ENCODE data around the gene SWI5.

Gene SWI5

DNA sequence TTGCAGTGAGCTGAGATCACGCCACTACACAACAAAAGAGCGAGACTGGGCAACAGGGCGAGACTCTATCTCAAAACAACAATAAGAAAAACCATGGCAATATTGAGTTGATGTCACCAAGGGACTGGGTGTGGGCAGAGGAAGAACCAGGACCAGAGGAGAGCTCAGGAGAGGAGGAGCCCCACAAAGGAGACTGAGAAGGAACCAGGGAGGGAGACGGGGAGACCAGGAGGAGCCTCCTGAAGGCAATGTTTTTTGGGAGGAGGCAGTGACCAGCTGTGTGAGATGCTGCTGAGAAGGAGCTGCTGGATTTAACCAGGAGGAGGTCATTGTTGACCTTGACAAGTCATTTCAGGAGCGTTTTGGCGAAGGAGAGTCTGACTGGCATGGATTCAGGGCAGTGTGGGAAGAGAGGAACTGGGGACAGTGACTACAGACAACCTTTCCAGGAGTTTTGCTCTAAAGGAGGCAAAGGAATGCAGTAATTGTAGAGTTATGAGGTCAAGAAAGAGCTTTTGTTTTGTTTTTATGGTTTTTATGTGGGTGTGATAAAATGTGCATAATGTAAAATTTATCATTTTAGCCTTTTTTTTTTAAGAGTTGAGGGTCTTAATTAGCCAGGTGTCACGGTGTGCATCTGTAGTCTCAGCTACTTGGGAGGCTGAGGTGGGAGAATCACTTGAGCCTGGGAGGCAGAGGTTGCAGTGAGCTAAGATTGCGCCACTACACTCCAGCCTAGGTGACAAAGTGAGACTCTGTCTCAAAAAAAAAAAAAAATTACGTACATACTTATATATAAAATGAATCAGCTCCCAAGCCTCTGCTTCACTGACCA lies 28.3 kb downstream of the SWI5 start:
- H3K27ac Mint-ChIP-seq: no peak overlapping the region
- no peaks in the 10 kb centered on the region for H3K27me3 Mint-ChIP-seq (ENCODE audit: low read depth)
- DNase-seq (ENCODE audit: low spot score): no peak
- no peaks in the 10 kb centered on the region for H3K9me3 Mint-ChIP-seq
- H3K36me3 Mint-ChIP-seq (ENCODE audit: low read depth): peaks cover 2% of the 10 kb centered on the region
- no peak overlapping the region for H3K4me3 Mint-ChIP-seq
- H3K4me1 Mint-ChIP-seq (ENCODE audit: low read depth): no peaks in the 10 kb centered on the region

DNA sequence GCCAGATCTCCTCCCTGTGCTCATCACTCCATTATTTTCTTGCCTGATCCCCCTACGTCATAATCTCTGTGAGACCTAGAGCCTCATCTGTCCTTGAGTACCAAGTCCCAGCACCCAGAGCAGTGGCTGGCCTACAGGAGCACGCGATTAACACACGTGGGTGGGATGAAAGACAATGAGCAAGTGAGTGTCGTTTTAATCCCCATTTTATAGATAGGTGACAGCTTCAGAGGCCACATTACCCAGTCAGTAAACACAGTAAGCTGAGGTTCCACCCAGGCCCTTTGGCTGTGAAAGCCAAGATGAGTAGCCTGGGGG lies 28.9 kb downstream of the SWI5 start:
- H3K36me3 Mint-ChIP-seq (ENCODE audit: low read depth): peaks cover 3% of the 10 kb centered on the region
- DNase-seq (ENCODE audit: low spot score): no peak
- no peaks in the 10 kb centered on the region for H3K27me3 Mint-ChIP-seq (ENCODE audit: low read depth)
- H3K27ac Mint-ChIP-seq: no peak overlapping the region
- no peaks in the 10 kb centered on the region for H3K4me1 Mint-ChIP-seq (ENCODE audit: low read depth)
- no peaks in the 10 kb centered on the region for H3K9me3 Mint-ChIP-seq
- no peak overlapping the region for H3K4me3 Mint-ChIP-seq

DNA sequence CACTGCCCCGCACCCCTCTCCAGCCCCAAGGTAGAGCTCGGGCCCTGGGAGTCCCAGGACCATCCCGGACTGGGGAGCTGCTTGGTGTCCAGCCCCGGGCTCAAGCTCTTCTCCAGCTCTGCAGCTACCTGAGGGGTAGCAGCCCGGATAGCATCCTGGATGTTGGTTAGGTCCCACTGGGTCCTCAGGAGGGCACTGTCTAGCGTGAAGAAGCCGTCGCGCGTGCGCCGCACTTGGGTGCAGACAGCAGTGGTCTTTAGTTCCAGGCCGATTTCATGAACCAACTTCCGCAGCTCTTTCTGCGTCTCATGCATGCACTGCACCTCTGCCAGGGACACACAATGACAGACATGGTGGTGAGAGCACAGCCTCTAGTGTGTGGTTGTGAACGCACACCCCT lies 33.5 kb downstream of the SWI5 start:
- Mint-ChIP-seq H3K9me3 (no peaks in the 10 kb centered on the region), H3K27ac (no peak overlapping the region), H3K4me1 (ENCODE audit: low read depth) (no peaks in the 10 kb centered on the region), H3K36me3 (ENCODE audit: low read depth) (peaks cover 18% of the 10 kb centered on the region), H3K4me3 (no peak overlapping the region), H3K27me3 (ENCODE audit: low read depth) (no peaks in the 10 kb centered on the region)
- DNase-seq (ENCODE audit: low spot score): no peak

- peaks cover 18% of the 10 kb centered on the region for H3K36me3 Mint-ChIP-seq (ENCODE audit: low read depth)
- no peaks in the 10 kb centered on the region for H3K9me3 Mint-ChIP-seq
- H3K4me3 Mint-ChIP-seq: no peak overlapping the region
- no peaks in the 10 kb centered on the region for H3K4me1 Mint-ChIP-seq (ENCODE audit: low read depth)
- no peaks in the 10 kb centered on the region for H3K27me3 Mint-ChIP-seq (ENCODE audit: low read depth)
- H3K27ac Mint-ChIP-seq: no peak overlapping the region
- no peak for DNase-seq (ENCODE audit: low spot score)
These were observed 34.4 kb downstream of the SWI5 start for GRCh38 chr9:128310461-128310860.

- DNase-seq (ENCODE audit: low spot score): no peak
- Mint-ChIP-seq H3K9me3 (no peaks in the 10 kb centered on the region), H3K27ac (no peak overlapping the region), H3K27me3 (ENCODE audit: low read depth) (no peaks in the 10 kb centered on the region), H3K4me1 (ENCODE audit: low read depth) (no peaks in the 10 kb centered on the region), H3K36me3 (ENCODE audit: low read depth) (peaks cover 18% of the 10 kb centered on the region), H3K4me3 (no peak overlapping the region)
These were observed 38.6 kb downstream of the SWI5 start for GRCh38 chr9:128314697-128315096.

DNA sequence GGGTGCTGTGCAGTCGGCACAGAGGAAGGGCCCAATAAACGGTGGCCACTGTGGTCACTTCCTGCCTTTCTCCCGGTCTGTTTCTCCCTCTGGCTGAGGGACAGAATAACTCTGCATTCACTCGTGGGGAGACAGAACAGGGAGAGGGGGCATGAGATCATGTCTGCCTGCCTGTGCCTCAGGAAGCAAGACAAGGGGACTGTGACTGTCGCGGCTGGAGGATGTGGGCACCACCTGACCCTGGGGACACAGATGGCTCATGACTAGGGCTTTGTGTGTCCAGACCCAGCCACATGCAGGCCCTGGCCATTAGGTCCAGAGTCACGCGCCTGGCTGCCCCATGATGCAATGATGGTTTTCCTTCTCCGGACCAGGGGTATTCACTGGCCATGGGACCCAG lies 40.3 kb downstream of the SWI5 start:
- DNase-seq (ENCODE audit: low spot score): no peak
- H3K27me3 Mint-ChIP-seq (ENCODE audit: low read depth): no peaks in the 10 kb centered on the region
- H3K9me3 Mint-ChIP-seq: no peaks in the 10 kb centered on the region
- no peak overlapping the region for H3K27ac Mint-ChIP-seq
- no peaks in the 10 kb centered on the region for H3K4me1 Mint-ChIP-seq (ENCODE audit: low read depth)
- H3K36me3 Mint-ChIP-seq (ENCODE audit: low read depth): peaks cover 10% of the 10 kb centered on the region
- no peak overlapping the region for H3K4me3 Mint-ChIP-seq

DNA sequence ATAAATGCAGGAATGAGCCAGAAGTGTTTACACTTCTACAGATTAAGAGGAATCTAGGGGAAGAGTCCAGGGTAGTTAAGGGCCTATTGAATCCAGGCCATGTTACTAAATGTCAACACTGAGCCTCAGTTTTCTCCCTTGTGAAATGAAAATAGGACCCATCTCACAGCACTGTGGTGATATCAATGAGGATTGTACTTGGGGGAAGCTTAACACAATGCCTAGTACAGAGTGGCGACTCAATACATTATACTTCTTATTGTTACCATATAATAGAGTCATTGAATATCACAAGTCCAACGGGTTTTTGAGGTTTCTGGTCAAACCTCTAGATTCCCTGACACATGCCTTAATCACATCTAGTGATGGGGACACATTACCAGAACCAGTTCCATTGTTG lies 41.6 kb downstream of the SWI5 start:
- no peak overlapping the region for H3K27ac Mint-ChIP-seq
- no peaks in the 10 kb centered on the region for H3K9me3 Mint-ChIP-seq
- DNase-seq (ENCODE audit: low spot score): no peak
- H3K36me3 Mint-ChIP-seq (ENCODE audit: low read depth): peaks cover 8% of the 10 kb centered on the region
- no peaks in the 10 kb centered on the region for H3K4me1 Mint-ChIP-seq (ENCODE audit: low read depth)
- no peak overlapping the region for H3K4me3 Mint-ChIP-seq
- no peaks in the 10 kb centered on the region for H3K27me3 Mint-ChIP-seq (ENCODE audit: low read depth)

DNA sequence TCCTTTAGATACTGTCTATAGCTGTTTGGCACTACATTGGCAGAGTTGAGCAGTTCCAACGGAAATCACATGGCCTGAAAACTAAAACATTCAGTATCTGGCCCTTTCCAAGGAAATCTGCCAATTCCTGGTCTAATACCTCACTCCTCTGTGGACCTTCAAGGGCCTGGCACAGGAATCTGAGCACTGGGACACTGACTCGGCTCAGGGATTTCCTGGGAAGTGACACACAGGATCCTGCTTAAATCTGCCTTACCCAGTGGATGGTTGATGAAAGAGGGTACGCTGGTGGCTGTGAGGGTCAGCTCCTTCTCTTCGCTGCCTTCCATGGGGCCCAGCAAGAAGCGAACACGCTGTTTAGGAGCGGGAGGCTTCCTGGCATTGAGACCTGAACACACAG lies 45.3 kb downstream of the SWI5 start:
- no peak for DNase-seq (ENCODE audit: low spot score)
- Mint-ChIP-seq H3K27ac (no peak overlapping the region), H3K4me3 (peak overlapping the region; percentile 90), H3K4me1 (ENCODE audit: low read depth) (peaks cover 8% of the 10 kb centered on the region), H3K27me3 (ENCODE audit: low read depth) (no peaks in the 10 kb centered on the region), H3K9me3 (no peaks in the 10 kb centered on the region), H3K36me3 (ENCODE audit: low read depth) (peaks cover 5% of the 10 kb centered on the region)

GRCh38 chr9:128321879-128322403 lies 45.9 kb downstream of the SWI5 start:
- Mint-ChIP-seq H3K9me3 (no peaks in the 10 kb centered on the region), H3K27me3 (ENCODE audit: low read depth) (no peaks in the 10 kb centered on the region), H3K27ac (peak overlapping the region; percentile 96), H3K4me3 (peak overlapping the region; percentile 90), H3K4me1 (ENCODE audit: low read depth) (peaks cover 8% of the 10 kb centered on the region), H3K36me3 (ENCODE audit: low read depth) (peaks cover 3% of the 10 kb centered on the region)
- DNase-seq (ENCODE audit: low spot score): no peak

GRCh38 chr9:128322404-128323211 lies 46.5 kb downstream of the SWI5 start, which contains the start of the genes COQ4 and TRUB2:
Gene COQ4, plus strand, starts transcription at chr9:128322839. Its CDS starts 20 bp downstream, at chr9:128322859.
Gene TRUB2, minus strand, starts transcription at chr9:128322447. Its CDS starts 39 bp downstream, at chr9:128322408.
- no peaks in the 10 kb centered on the region for H3K27me3 Mint-ChIP-seq (ENCODE audit: low read depth)
- peak; percentile 93 for DNase-seq (ENCODE audit: low spot score)
- peaks cover 8% of the 10 kb centered on the region for H3K4me1 Mint-ChIP-seq (ENCODE audit: low read depth)
- H3K9me3 Mint-ChIP-seq: no peaks in the 10 kb centered on the region
- H3K36me3 Mint-ChIP-seq (ENCODE audit: low read depth): peaks cover 3% of the 10 kb centered on the region
- H3K4me3 Mint-ChIP-seq: peak within 1 kb of the TSS; percentile 90
- H3K27ac Mint-ChIP-seq: peak within 1 kb of the TSS; percentile 96

GRCh38 chr9:128323212-128323730 lies 47.2 kb downstream of the SWI5 start:
- Mint-ChIP-seq H3K4me1 (ENCODE audit: low read depth) (peaks cover 8% of the 10 kb centered on the region), H3K4me3 (peak overlapping the region; percentile 90), H3K9me3 (no peaks in the 10 kb centered on the region), H3K27ac (peak overlapping the region; percentile 96), H3K27me3 (ENCODE audit: low read depth) (no peaks in the 10 kb centered on the region), H3K36me3 (ENCODE audit: low read depth) (peaks cover 6% of the 10 kb centered on the region)
- DNase-seq (ENCODE audit: low spot score): no peak

GRCh38 chr9:128323791-128324190 lies 47.7 kb downstream of the SWI5 start:
- H3K4me1 Mint-ChIP-seq (ENCODE audit: low read depth): peaks cover 8% of the 10 kb centered on the region
- peak overlapping the region; percentile 90 for H3K4me3 Mint-ChIP-seq
- peaks cover 8% of the 10 kb centered on the region for H3K36me3 Mint-ChIP-seq (ENCODE audit: low read depth)
- no peak for DNase-seq (ENCODE audit: low spot score)
- no peaks in the 10 kb centered on the region for H3K27me3 Mint-ChIP-seq (ENCODE audit: low read depth)
- H3K27ac Mint-ChIP-seq: peak overlapping the region; percentile 96
- no peaks in the 10 kb centered on the region for H3K9me3 Mint-ChIP-seq

DNA sequence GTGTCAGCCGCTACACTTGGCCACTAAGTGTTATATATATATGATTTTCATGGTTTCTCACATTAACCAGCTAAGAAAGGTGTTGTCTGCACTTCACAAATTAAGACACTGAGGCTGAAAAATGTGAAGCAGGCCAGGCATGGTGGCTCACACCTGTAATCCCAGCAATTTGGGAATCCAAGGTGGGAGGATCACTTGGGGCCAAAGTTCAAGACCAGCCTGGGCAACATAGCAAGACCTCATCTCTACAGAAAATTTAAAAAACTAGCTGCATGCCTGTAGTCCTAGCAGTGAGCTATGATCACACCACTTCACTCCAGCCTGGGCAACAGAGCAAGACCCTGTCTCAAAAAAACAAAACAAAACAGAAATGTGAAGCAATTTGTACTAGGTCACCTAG lies 48.3 kb downstream of the SWI5 start:
- Mint-ChIP-seq H3K36me3 (ENCODE audit: low read depth) (peaks cover 8% of the 10 kb centered on the region), H3K9me3 (no peaks in the 10 kb centered on the region), H3K27me3 (ENCODE audit: low read depth) (no peaks in the 10 kb centered on the region), H3K27ac (no peak overlapping the region), H3K4me3 (peak overlapping the region; percentile 90), H3K4me1 (ENCODE audit: low read depth) (peaks cover 8% of the 10 kb centered on the region)
- no peak for DNase-seq (ENCODE audit: low spot score)

DNA sequence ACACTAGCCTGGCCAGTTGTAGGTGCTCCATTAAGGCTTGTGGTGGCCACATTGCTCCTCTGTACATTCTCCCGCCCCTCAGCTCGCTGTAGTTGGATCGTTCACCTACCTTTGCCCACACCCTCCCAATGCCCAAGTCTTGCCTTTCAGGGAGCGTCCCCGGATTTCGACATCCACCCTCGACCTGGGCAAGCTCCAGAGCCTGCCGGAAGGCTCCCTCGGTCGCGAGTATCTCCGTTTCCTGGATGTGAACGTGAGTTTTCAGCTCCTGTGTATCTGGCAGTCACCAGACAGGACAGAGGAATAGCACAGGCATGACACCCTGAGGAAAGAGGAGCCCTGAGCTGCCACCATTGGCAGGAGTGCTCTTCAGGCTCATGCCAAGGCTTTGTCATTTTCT lies 49.6 kb downstream of the SWI5 start:
- peaks cover 8% of the 10 kb centered on the region for H3K4me1 Mint-ChIP-seq (ENCODE audit: low read depth)
- no peaks in the 10 kb centered on the region for H3K27me3 Mint-ChIP-seq (ENCODE audit: low read depth)
- H3K36me3 Mint-ChIP-seq (ENCODE audit: low read depth): peaks cover 8% of the 10 kb centered on the region
- no peak for DNase-seq (ENCODE audit: low spot score)
- H3K9me3 Mint-ChIP-seq: no peaks in the 10 kb centered on the region
- no peak overlapping the region for H3K27ac Mint-ChIP-seq
- no peak overlapping the region for H3K4me3 Mint-ChIP-seq
